Testis (tissue), 2 donors: ENCODE measurements around the gene ISLR2.

Experiments used
- CTCF ChIP-seq, 3 experiments: fragments of 450-650 bp in 2 of 3; fragments of 200-600 bp in 1 of 3; sonication (generic) in 1 of 3; IDR thresholded peaks; one replicate each; pipeline ENCODE4 v1.5.1; 2016 to 2019; ENCODE audit warnings: antibody characterized with exemption in 3 of 3, mild to moderate bottlenecking in 2 of 3, moderate library complexity in 1 of 3
- POLR2A ChIP-seq: fragments of 450-650 bp; IDR thresholded peaks from one replicate; pipeline ENCODE4 v1.6.1; 2017; ENCODE audit warnings: antibody characterized with exemption, mild to moderate bottlenecking, moderate library complexity

GRCh38 chr15:74109713-74110112 is 20.7 kb upstream of the ISLR2 start:
- TF ChIP-seq CTCF (IDR thresholded peaks at IDR 0.05) (no peak), POLR2A (no peak)
